Loucy (cell line): ENCODE measurements around the gene TNC.

Experiments
- H2AFZ ChIP-seq: fragments of 200-600 bp; sonication (generic); 2 replicates; pipeline ENCODE4 v1.6.0; 2016; ENCODE audit warnings: antibody characterized with exemption, mild to moderate bottlenecking, low read length, moderate library complexity
- H3F3A ChIP-seq: fragments of 200-600 bp; 2 replicates; pipeline ENCODE4 v1.6.0; 2016; ENCODE audit warnings: antibody characterized with exemption, low read depth, mild to moderate bottlenecking
- H3K27me3 ChIP-seq: fragments of 200-600 bp; sonication (generic); 2 replicates; pipeline ENCODE4 v1.6.1; 2014; ENCODE audit warnings: low read length, mild to moderate bottlenecking; ENCODE audit not compliant: insufficient read depth, poor library complexity, severe bottlenecking
- H3K36me3 ChIP-seq: fragments of 200-600 bp; sonication (generic); 2 replicates; pipeline ENCODE4 v1.6.1; 2016; ENCODE audit warnings: low read length; ENCODE audit not compliant: insufficient read depth
- H3K4me1 ChIP-seq: fragments of 200-600 bp; sonication (generic); 2 replicates; pipeline ENCODE4 v1.5.1; 2014; ENCODE audit warnings: low read length, mild to moderate bottlenecking; ENCODE audit not compliant: insufficient read depth, poor library complexity, severe bottlenecking
- H3K4me2 ChIP-seq: fragments of 200-600 bp; sonication (generic); 2 replicates; pipeline ENCODE4 v1.6.0; 2014; ENCODE audit warnings: antibody characterized with exemption, low read length, low read depth, mild to moderate bottlenecking; ENCODE audit not compliant: poor library complexity, severe bottlenecking
- H3K4me3 ChIP-seq: fragments of 200-600 bp; sonication (generic); 2 replicates; pipeline ENCODE4 v1.5.1; 2014; ENCODE audit warnings: low read length, mild to moderate bottlenecking, mixed read lengths; ENCODE audit not compliant: poor library complexity, severe bottlenecking
- H3K79me2 ChIP-seq: fragments of 200-600 bp; sonication (generic); 2 replicates; pipeline ENCODE4 v1.6.1; 2014; ENCODE audit warnings: low read length; ENCODE audit not compliant: insufficient read depth
- H3K9ac ChIP-seq: fragments of 200-600 bp; sonication (generic); 2 replicates; pipeline ENCODE4 v1.6.0; 2014; ENCODE audit warnings: mild to moderate bottlenecking, low read depth, low read length, moderate library complexity; ENCODE audit not compliant: poor library complexity, severe bottlenecking
- H3K9me2 ChIP-seq: fragments of 200-600 bp; sonication (generic); replicated peaks from 2 replicates; pipeline ENCODE4 v1.6.1; 2016; ENCODE audit warnings: low read depth, low read length, mixed read lengths
- H3K9me3 ChIP-seq: fragments of 200-600 bp; sonication (generic); 2 replicates; pipeline ENCODE4 v1.6.1; 2014; ENCODE audit warnings: mild to moderate bottlenecking, antibody characterized with exemption, low read length, low read depth; ENCODE audit not compliant: insufficient read depth
- H4K20me1 ChIP-seq: fragments of 200-600 bp; sonication (generic); 2 replicates; pipeline ENCODE4 v1.6.0; 2014; ENCODE audit warnings: antibody characterized with exemption, low read length, mild to moderate bottlenecking; ENCODE audit not compliant: insufficient read depth, poor library complexity, severe bottlenecking
- EZH2phosphoT487 ChIP-seq: fragments of 200-600 bp; IDR thresholded peaks from 2 replicates; pipeline ENCODE4 v1.6.1; 2018; ENCODE audit warnings: antibody characterized with exemption, mild to moderate bottlenecking, moderate library complexity, borderline replicate concordance
- TF ChIP-seq, protein P1 (sequence below): fragments of 200-600 bp; sonication (generic); conservative IDR thresholded peaks from 2 replicates; pipeline ENCODE4 v1.5.1; 2014; ENCODE audit warnings: mild to moderate bottlenecking, antibody characterized with exemption, low read length

The TNC gene

DNA sequence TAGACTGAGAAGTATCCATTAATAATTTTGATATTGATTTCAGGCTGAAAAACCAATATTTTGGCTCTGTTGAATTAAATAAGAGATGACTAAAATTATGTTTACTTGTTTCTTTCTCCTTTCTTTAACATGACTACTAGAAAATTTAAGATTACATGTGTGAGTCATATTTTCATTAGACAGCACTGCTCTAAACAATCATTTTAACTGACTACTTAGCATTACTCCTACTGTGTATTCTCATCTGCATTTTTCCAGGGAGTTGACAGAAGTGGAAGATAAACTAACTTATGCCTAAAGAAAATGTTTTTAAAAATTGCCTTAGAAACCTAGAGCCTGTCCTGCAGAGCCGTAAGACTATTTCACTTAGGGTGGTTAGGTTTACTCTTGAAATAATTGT is 29.1 kb downstream of the TNC start:
- Histone ChIP-seq H3K4me3 (no peak overlapping the region), H3K36me3 (no peaks in the 10 kb centered on the region), H3K4me1 (no peaks in the 10 kb centered on the region), H4K20me1 (no peaks in the 10 kb centered on the region), H3F3A (no peaks in the 10 kb centered on the region), H3K9me2 (no peaks in the 10 kb centered on the region), H3K79me2 (no peaks in the 10 kb centered on the region), H3K4me2 (no peak overlapping the region), H2AFZ (no peak overlapping the region), H3K9ac (no peak overlapping the region), H3K9me3 (no peaks in the 10 kb centered on the region), H3K27me3 (no peaks in the 10 kb centered on the region)
- TF ChIP-seq, protein P1, sequence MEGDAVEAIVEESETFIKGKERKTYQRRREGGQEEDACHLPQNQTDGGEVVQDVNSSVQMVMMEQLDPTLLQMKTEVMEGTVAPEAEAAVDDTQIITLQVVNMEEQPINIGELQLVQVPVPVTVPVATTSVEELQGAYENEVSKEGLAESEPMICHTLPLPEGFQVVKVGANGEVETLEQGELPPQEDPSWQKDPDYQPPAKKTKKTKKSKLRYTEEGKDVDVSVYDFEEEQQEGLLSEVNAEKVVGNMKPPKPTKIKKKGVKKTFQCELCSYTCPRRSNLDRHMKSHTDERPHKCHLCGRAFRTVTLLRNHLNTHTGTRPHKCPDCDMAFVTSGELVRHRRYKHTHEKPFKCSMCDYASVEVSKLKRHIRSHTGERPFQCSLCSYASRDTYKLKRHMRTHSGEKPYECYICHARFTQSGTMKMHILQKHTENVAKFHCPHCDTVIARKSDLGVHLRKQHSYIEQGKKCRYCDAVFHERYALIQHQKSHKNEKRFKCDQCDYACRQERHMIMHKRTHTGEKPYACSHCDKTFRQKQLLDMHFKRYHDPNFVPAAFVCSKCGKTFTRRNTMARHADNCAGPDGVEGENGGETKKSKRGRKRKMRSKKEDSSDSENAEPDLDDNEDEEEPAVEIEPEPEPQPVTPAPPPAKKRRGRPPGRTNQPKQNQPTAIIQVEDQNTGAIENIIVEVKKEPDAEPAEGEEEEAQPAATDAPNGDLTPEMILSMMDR: no peak
- TF ChIP-seq EZH2phosphoT487: no peak

- H3K9me3 ChIP-seq: no peaks in the 10 kb centered on the region
- H4K20me1 ChIP-seq: no peaks in the 10 kb centered on the region
- H3K9me2 ChIP-seq: no peaks in the 10 kb centered on the region
- no peak overlapping the region for H3K4me2 ChIP-seq
- H3K79me2 ChIP-seq: no peaks in the 10 kb centered on the region
- no peaks in the 10 kb centered on the region for H3K4me1 ChIP-seq
- H3F3A ChIP-seq: no peaks in the 10 kb centered on the region
- H3K9ac ChIP-seq: no peak overlapping the region
- H3K36me3 ChIP-seq: no peaks in the 10 kb centered on the region
- no peaks in the 10 kb centered on the region for H3K27me3 ChIP-seq
- no peak overlapping the region for H2AFZ ChIP-seq
- no peak overlapping the region for H3K4me3 ChIP-seq
- no peak for TF ChIP-seq EZH2phosphoT487
- TF ChIP-seq, protein P1: no peak
These were observed 31.1 kb downstream of the TNC start for GRCh38 chr9:115086886-115087285.

GRCh38 chr9:115086461-115086860 is 31.5 kb downstream of the TNC start:
- no peaks in the 10 kb centered on the region for H4K20me1 ChIP-seq
- no peak overlapping the region for H3K4me3 ChIP-seq
- H3F3A ChIP-seq: no peaks in the 10 kb centered on the region
- H3K9me3 ChIP-seq: no peaks in the 10 kb centered on the region
- no peaks in the 10 kb centered on the region for H3K4me1 ChIP-seq
- no peak overlapping the region for H2AFZ ChIP-seq
- TF ChIP-seq, protein P1: no peak
- no peak for TF ChIP-seq EZH2phosphoT487
- H3K27me3 ChIP-seq: no peaks in the 10 kb centered on the region
- no peaks in the 10 kb centered on the region for H3K9me2 ChIP-seq
- no peak overlapping the region for H3K4me2 ChIP-seq
- H3K36me3 ChIP-seq: no peaks in the 10 kb centered on the region
- no peak overlapping the region for H3K9ac ChIP-seq
- no peaks in the 10 kb centered on the region for H3K79me2 ChIP-seq
